ENCODE measurements around the gene KLK7. TPM values are rescaled to one million over a fixed set of nuclear protein-coding genes. Genes with fewer than 3 reads are reported as not detected.

KLK7 gene
- total RNA-seq, 1 experiment from 2014 or later = 0.66 TPM

DNA sequence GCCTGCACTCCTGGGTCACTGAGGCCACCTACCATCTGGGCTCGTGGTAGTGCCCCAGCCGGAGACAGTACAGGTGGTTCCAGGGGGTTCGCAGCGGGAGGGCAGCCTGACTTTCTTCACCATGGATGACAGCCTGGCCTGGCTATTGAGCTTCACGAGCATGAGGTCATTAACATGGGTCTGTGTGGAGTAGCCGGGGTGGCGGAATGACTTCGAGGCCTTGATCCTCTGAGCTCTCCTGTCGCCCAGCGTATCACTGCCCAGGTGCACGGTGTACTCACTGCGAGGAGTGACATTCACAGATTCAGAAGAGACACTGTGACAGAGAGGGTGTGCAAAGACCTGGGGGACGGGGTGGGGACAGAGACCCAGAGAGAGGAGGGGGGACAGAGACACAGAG is 3.5 kb downstream of the KLK7 start (continued):
- no peak for TF ChIP-seq FOXK1 (CRISPR knock-in tag; IDR thresholded peaks at IDR 0.05)
- TF ChIP-seq, protein P1, sequence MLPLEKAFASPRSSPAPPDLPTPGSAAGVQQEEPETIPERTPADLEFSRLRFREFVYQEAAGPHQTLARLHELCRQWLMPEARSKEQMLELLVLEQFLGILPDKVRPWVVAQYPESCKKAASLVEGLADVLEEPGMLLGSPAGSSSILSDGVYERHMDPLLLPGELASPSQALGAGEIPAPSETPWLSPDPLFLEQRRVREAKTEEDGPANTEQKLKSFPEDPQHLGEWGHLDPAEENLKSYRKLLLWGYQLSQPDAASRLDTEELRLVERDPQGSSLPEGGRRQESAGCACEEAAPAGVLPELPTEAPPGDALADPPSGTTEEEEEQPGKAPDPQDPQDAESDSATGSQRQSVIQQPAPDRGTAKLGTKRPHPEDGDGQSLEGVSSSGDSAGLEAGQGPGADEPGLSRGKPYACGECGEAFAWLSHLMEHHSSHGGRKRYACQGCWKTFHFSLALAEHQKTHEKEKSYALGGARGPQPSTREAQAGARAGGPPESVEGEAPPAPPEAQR (CRISPR knock-in tag; IDR thresholded peaks at IDR 0.05) = no peak
- TF ChIP-seq, protein P2, sequence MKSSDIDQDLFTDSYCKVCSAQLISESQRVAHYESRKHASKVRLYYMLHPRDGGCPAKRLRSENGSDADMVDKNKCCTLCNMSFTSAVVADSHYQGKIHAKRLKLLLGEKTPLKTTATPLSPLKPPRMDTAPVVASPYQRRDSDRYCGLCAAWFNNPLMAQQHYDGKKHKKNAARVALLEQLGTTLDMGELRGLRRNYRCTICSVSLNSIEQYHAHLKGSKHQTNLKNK (CRISPR knock-in tag; IDR thresholded peaks at IDR 0.05) = no peak
- no peak for TF ChIP-seq ZNF232 (CRISPR knock-in tag; IDR thresholded peaks at IDR 0.05)
- TF ChIP-seq, protein P3, sequence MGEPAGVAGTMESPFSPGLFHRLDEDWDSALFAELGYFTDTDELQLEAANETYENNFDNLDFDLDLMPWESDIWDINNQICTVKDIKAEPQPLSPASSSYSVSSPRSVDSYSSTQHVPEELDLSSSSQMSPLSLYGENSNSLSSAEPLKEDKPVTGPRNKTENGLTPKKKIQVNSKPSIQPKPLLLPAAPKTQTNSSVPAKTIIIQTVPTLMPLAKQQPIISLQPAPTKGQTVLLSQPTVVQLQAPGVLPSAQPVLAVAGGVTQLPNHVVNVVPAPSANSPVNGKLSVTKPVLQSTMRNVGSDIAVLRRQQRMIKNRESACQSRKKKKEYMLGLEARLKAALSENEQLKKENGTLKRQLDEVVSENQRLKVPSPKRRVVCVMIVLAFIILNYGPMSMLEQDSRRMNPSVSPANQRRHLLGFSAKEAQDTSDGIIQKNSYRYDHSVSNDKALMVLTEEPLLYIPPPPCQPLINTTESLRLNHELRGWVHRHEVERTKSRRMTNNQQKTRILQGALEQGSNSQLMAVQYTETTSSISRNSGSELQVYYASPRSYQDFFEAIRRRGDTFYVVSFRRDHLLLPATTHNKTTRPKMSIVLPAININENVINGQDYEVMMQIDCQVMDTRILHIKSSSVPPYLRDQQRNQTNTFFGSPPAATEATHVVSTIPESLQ (CRISPR knock-in tag; IDR thresholded peaks at IDR 0.05) = no peak
- no peak for TF ChIP-seq ZNF416 (CRISPR knock-in tag; IDR thresholded peaks at IDR 0.05)
- no peak for TF ChIP-seq KAT7 (CRISPR knock-in tag; IDR thresholded peaks at IDR 0.05; ENCODE audit: borderline replicate concordance)
- TF ChIP-seq, protein P4, sequence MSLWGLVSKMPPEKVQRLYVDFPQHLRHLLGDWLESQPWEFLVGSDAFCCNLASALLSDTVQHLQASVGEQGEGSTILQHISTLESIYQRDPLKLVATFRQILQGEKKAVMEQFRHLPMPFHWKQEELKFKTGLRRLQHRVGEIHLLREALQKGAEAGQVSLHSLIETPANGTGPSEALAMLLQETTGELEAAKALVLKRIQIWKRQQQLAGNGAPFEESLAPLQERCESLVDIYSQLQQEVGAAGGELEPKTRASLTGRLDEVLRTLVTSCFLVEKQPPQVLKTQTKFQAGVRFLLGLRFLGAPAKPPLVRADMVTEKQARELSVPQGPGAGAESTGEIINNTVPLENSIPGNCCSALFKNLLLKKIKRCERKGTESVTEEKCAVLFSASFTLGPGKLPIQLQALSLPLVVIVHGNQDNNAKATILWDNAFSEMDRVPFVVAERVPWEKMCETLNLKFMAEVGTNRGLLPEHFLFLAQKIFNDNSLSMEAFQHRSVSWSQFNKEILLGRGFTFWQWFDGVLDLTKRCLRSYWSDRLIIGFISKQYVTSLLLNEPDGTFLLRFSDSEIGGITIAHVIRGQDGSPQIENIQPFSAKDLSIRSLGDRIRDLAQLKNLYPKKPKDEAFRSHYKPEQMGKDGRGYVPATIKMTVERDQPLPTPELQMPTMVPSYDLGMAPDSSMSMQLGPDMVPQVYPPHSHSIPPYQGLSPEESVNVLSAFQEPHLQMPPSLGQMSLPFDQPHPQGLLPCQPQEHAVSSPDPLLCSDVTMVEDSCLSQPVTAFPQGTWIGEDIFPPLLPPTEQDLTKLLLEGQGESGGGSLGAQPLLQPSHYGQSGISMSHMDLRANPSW (CRISPR knock-in tag; conservative IDR thresholded peaks at IDR 0.05; ENCODE audit: low read depth) = no peak
- TF ChIP-seq ZBTB21 (CRISPR knock-in tag; IDR thresholded peaks at IDR 0.05; ENCODE audit: borderline replicate concordance) = no peak
- no peak for TF ChIP-seq ZNF396 (CRISPR knock-in tag; IDR thresholded peaks at IDR 0.05; ENCODE audit: borderline replicate concordance)
- TF ChIP-seq, protein P5, sequence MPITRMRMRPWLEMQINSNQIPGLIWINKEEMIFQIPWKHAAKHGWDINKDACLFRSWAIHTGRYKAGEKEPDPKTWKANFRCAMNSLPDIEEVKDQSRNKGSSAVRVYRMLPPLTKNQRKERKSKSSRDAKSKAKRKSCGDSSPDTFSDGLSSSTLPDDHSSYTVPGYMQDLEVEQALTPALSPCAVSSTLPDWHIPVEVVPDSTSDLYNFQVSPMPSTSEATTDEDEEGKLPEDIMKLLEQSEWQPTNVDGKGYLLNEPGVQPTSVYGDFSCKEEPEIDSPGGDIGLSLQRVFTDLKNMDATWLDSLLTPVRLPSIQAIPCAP (CRISPR knock-in tag; IDR thresholded peaks at IDR 0.05) = no peak

DNA sequence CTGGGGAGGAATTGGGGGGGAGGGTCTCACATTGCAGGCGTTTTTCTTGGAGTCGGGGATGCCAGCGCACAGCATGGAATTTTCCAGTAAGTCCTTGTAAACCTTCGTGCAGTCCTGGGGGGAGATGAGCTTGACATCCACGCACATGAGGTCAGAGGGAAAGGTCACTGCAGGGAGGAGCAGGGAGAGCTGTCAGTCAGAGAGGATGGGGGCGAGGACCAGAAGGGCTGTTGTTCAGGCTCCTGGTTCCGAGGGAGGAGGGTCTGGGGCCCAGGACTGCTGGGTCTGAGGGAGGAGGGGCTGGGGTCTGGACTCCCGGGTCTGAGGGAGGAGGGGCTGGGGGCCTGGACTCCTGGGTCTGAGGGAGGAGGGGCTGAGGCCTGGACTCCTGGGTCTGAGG is 4.0 kb downstream of the KLK7 start:
- Mint-ChIP-seq H3K4me3 (no peak overlapping the region), H3K4me1 (peaks cover 39% of the 10 kb centered on the region), H3K27ac (no peak overlapping the region), H3K27me3 (ENCODE audit: low read depth) (peaks cover 34% of the 10 kb centered on the region), H3K9me3 (peaks cover 4% of the 10 kb centered on the region), H3K36me3 (no peaks in the 10 kb centered on the region)
- ChIA-PET POLR2A (no interaction called here), CTCF (interaction anchor here (0.7 to 1.2 kb wide), 7 partner anchors 17 to 255 kb away, joined by 3 to 4 read pairs (median 3); partner anchors contain the start of gene KLK8)
- DNase-seq (ENCODE audit: low spot score) (no peak), ATAC-seq (no peak)
- TF ChIP-seq SMAD4 (CRISPR knock-in tag; IDR thresholded peaks at IDR 0.05) (no peak), HMGA2 (CRISPR knock-in tag; IDR thresholded peaks at IDR 0.05) (no peak), ELF4 (CRISPR knock-in tag; IDR thresholded peaks at IDR 0.05; ENCODE audit: low read depth) (no peak), JUN (CRISPR knock-in tag; IDR thresholded peaks at IDR 0.05) (no peak), NR1H2 (CRISPR knock-in tag; IDR thresholded peaks at IDR 0.05) (no peak)
- TF ChIP-seq, protein P6, sequence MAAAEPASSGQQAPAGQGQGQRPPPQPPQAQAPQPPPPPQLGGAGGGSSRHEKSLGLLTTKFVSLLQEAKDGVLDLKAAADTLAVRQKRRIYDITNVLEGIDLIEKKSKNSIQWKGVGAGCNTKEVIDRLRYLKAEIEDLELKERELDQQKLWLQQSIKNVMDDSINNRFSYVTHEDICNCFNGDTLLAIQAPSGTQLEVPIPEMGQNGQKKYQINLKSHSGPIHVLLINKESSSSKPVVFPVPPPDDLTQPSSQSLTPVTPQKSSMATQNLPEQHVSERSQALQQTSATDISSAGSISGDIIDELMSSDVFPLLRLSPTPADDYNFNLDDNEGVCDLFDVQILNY (CRISPR knock-in tag; IDR thresholded peaks at IDR 0.05) = no peak
- TF ChIP-seq, protein P7, sequence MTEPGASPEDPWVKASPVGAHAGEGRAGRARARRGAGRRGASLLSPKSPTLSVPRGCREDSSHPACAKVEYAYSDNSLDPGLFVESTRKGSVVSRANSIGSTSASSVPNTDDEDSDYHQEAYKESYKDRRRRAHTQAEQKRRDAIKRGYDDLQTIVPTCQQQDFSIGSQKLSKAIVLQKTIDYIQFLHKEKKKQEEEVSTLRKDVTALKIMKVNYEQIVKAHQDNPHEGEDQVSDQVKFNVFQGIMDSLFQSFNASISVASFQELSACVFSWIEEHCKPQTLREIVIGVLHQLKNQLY (CRISPR knock-in tag; IDR thresholded peaks at IDR 0.05) = no peak
- TF ChIP-seq, protein P8, sequence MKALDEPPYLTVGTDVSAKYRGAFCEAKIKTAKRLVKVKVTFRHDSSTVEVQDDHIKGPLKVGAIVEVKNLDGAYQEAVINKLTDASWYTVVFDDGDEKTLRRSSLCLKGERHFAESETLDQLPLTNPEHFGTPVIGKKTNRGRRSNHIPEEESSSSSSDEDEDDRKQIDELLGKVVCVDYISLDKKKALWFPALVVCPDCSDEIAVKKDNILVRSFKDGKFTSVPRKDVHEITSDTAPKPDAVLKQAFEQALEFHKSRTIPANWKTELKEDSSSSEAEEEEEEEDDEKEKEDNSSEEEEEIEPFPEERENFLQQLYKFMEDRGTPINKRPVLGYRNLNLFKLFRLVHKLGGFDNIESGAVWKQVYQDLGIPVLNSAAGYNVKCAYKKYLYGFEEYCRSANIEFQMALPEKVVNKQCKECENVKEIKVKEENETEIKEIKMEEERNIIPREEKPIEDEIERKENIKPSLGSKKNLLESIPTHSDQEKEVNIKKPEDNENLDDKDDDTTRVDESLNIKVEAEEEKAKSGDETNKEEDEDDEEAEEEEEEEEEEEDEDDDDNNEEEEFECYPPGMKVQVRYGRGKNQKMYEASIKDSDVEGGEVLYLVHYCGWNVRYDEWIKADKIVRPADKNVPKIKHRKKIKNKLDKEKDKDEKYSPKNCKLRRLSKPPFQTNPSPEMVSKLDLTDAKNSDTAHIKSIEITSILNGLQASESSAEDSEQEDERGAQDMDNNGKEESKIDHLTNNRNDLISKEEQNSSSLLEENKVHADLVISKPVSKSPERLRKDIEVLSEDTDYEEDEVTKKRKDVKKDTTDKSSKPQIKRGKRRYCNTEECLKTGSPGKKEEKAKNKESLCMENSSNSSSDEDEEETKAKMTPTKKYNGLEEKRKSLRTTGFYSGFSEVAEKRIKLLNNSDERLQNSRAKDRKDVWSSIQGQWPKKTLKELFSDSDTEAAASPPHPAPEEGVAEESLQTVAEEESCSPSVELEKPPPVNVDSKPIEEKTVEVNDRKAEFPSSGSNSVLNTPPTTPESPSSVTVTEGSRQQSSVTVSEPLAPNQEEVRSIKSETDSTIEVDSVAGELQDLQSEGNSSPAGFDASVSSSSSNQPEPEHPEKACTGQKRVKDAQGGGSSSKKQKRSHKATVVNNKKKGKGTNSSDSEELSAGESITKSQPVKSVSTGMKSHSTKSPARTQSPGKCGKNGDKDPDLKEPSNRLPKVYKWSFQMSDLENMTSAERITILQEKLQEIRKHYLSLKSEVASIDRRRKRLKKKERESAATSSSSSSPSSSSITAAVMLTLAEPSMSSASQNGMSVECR (CRISPR knock-in tag; IDR thresholded peaks at IDR 0.05; ENCODE audit: borderline replicate concordance) = no peak
- TF ChIP-seq, protein P9, sequence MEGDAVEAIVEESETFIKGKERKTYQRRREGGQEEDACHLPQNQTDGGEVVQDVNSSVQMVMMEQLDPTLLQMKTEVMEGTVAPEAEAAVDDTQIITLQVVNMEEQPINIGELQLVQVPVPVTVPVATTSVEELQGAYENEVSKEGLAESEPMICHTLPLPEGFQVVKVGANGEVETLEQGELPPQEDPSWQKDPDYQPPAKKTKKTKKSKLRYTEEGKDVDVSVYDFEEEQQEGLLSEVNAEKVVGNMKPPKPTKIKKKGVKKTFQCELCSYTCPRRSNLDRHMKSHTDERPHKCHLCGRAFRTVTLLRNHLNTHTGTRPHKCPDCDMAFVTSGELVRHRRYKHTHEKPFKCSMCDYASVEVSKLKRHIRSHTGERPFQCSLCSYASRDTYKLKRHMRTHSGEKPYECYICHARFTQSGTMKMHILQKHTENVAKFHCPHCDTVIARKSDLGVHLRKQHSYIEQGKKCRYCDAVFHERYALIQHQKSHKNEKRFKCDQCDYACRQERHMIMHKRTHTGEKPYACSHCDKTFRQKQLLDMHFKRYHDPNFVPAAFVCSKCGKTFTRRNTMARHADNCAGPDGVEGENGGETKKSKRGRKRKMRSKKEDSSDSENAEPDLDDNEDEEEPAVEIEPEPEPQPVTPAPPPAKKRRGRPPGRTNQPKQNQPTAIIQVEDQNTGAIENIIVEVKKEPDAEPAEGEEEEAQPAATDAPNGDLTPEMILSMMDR (IDR thresholded peaks at IDR 0.05) = no peak

Data from WTC11 (cell line).